ENCODE results near the gene MEIOB.

GRCh38 chr16:1845985-1846384 lies 26.0 kb downstream of the MEIOB start:
- TF ChIP-seq GABPA (IDR thresholded peaks at IDR 0.05; ENCODE audit: low read depth) (no peak), EZH2phosphoT487 (IDR thresholded peaks at IDR 0.05; ENCODE audit: borderline replicate concordance, low read depth) (no peak), POLR2AphosphoS5 (IDR thresholded peaks at IDR 0.05; ENCODE audit: low read depth, low read length) (no peak), CTCF (IDR thresholded peaks at IDR 0.05) (no peak), EP300 (IDR thresholded peaks at IDR 0.05; ENCODE audit: borderline replicate concordance in 1 of 2, low read depth in 1 of 2, low read length in 1 of 2) (no peak), RAD21 (IDR thresholded peaks at IDR 0.05; ENCODE audit: low read length) (no peak)
- TF ChIP-seq, protein P1, sequence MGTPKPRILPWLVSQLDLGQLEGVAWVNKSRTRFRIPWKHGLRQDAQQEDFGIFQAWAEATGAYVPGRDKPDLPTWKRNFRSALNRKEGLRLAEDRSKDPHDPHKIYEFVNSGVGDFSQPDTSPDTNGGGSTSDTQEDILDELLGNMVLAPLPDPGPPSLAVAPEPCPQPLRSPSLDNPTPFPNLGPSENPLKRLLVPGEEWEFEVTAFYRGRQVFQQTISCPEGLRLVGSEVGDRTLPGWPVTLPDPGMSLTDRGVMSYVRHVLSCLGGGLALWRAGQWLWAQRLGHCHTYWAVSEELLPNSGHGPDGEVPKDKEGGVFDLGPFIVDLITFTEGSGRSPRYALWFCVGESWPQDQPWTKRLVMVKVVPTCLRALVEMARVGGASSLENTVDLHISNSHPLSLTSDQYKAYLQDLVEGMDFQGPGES (IDR thresholded peaks at IDR 0.05; ENCODE audit: low read depth, low read length), result no peak

All from SK-N-SH (cell line).